SW480 (cell line): Measurements from ENCODE around the gene OXGR1.
A peak's percentile ranks its signal among the peaks of the same experiment; 100 is the strongest.
"Not testable (repeated sequence)": the region's sequence is repeated elsewhere in the genome, so short reads cannot be mapped to it uniquely, and the experiment has no call there.

ENCODE experiments used
- DNase-seq: peaks from one replicate; pipeline ENCODE4 v3.0.0-alpha.2; 2016; ENCODE audit warnings: low spot score

Gene OXGR1

GRCh38 chr13:96994017-96994857 lies at the start of gene OXGR1:
Gene OXGR1, minus strand, starts transcription at chr13:96994476. Its CDS starts 6,717 bp downstream, at chr13:96987759.
- no peak for DNase-seq

- no peak for DNase-seq
Observed at GRCh38 chr13:97043302-97043701, 49.0 kb upstream of the OXGR1 start.

GRCh38 chr13:97030705-97031452 lies 36.6 kb upstream of the OXGR1 start:
- DNase-seq: peak; percentile 50

GRCh38 chr13:97028441-97029299 lies 34.4 kb upstream of the OXGR1 start:
- DNase-seq: peak; percentile 33

GRCh38 chr13:97027162-97027554 lies 32.9 kb upstream of the OXGR1 start:
- DNase-seq: no peak

- no peak for DNase-seq
Observed at GRCh38 chr13:97026531-97027161, 32.4 kb upstream of the OXGR1 start.

GRCh38 chr13:97023812-97024211 lies 29.5 kb upstream of the OXGR1 start:
- not testable (repeated sequence) for DNase-seq

GRCh38 chr13:97023117-97023516 lies 28.8 kb upstream of the OXGR1 start:
- DNase-seq: no peak

GRCh38 chr13:97021241-97021640 lies 27.0 kb upstream of the OXGR1 start:
- no peak for DNase-seq

GRCh38 chr13:97020689-97021240 lies 26.5 kb upstream of the OXGR1 start:
- DNase-seq: no peak

- no peak for DNase-seq
Observed at GRCh38 chr13:97020194-97020593, 25.9 kb upstream of the OXGR1 start.

- DNase-seq: no peak
Observed at GRCh38 chr13:97019236-97019635, 25.0 kb upstream of the OXGR1 start.

GRCh38 chr13:97018029-97018819 lies 23.9 kb upstream of the OXGR1 start:
- peak; percentile 36 for DNase-seq

- DNase-seq: no peak
Observed at GRCh38 chr13:97017322-97017721, 23.0 kb upstream of the OXGR1 start.

- DNase-seq: peak; percentile 74
Observed at GRCh38 chr13:97015661-97016350, 21.5 kb upstream of the OXGR1 start.

- no peak for DNase-seq
Observed at GRCh38 chr13:97012251-97013048, 18.2 kb upstream of the OXGR1 start.

- no peak for DNase-seq
Observed at GRCh38 chr13:97011446-97012131, 17.3 kb upstream of the OXGR1 start.

GRCh38 chr13:97008643-97009042 lies 14.4 kb upstream of the OXGR1 start:
- no peak for DNase-seq
